Calu3 (cell line): ENCODE results near the gene ZNF428. TPM values are rescaled to one million over a fixed set of nuclear protein-coding genes. Genes with fewer than 3 reads are reported as not detected.

ENCODE experiments used
- BruUV-seq: library from RNA; stranded (reverse); fragments of 400-500 nt; replicated peaks from 2 replicates; lab custom pipeline; 2021; lab: Mats Ljungman, UMichigan
- CTCF ChIA-PET: fragments of 300-600 bp; sonication (Branson Sonifier 250); formaldehyde crosslinking; loops from one replicate; lab custom pipeline; 2022; ENCODE audit warnings: antibody characterized with exemption; lab: Charles Lee
- DNase-seq: peaks from one replicate; pipeline ENCODE4 v3.0.0; 2022
- H3K27ac Mint-ChIP-seq: one replicate; pipeline ENCODE4 v1.8.0; 2022; ENCODE audit warnings: mixed read lengths; ENCODE audit not compliant: unreplicated experiment
- H3K27me3 Mint-ChIP-seq: one replicate; pipeline ENCODE4 v1.8.0; 2022; ENCODE audit warnings: mixed read lengths; ENCODE audit not compliant: unreplicated experiment
- H3K36me3 Mint-ChIP-seq: one replicate; pipeline ENCODE4 v1.8.0; 2022; ENCODE audit warnings: mild to moderate bottlenecking, moderate library complexity, mixed read lengths; ENCODE audit not compliant: insufficient read depth, unreplicated experiment
- H3K4me1 Mint-ChIP-seq: one replicate; pipeline ENCODE4 v1.8.0; 2022; ENCODE audit warnings: mild to moderate bottlenecking, low read depth, mixed read lengths; ENCODE audit not compliant: unreplicated experiment
- H3K4me3 Mint-ChIP-seq: one replicate; pipeline ENCODE4 v1.8.0; 2022; ENCODE audit warnings: mild to moderate bottlenecking, low read depth, moderate library complexity, mixed read lengths; ENCODE audit not compliant: unreplicated experiment
- H3K9me3 Mint-ChIP-seq: one replicate; pipeline ENCODE4 v1.8.0; 2022; ENCODE audit warnings: low read depth, mixed read lengths; ENCODE audit not compliant: unreplicated experiment
- intact Hi-C: fragments of 100-400 bp; cut with micrococcal nuclease; formaldehyde crosslinking; loops from one replicate; pipeline ENCODE4 v1.10.0; 2022; ENCODE audit not compliant: unreplicated experiment
- total RNA-seq: library from RNA; stranded (reverse); gene quantifications from 2 replicates; pipeline ENCODE4 v1.2.3, GENCODE V29; 2022
- TF ChIP-seq, protein P1 (sequence below): fragments of 200-600 bp; IDR thresholded peaks from one replicate; pipeline ENCODE4 v1.8.0; 2022; ENCODE audit warnings: antibody characterized with exemption; ENCODE audit not compliant: unreplicated experiment

ZNF428 gene
- total RNA-seq, 1 experiment from 2014 or later = 32.8 TPM

DNA sequence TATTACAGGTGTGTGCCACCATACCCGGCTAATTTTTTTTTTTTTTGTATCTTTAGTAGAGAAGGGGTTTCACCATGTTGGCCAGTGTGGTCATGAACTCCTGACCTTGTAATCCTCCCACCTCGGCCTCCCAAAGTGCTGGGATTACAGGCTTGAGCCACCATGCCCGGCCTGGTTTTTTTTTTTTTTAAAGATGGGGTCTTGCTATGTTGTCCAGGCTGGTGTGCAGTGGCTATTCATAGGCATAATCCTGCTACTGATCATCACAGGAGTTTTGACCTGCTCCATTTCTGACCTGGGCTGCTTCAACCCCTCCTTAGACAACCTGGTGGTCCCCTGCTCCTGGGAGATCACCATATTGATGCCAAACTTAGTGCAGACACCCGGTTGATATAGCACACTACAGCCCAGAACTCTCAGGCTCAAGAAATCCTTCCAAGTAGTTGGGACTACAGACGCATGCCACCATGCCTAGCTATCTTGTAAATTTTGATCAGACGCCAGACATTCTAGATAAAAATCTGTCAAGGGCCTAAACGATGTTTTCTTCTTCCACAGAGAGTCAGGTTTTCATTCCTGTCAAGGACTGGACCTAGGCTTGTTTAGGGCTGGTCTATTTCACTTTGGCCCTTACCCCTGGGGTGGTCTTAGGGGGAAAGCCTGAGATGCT lies 41.0 kb upstream of the ZNF428 start:
- CTCF ChIA-PET = no interaction called here
- Mint-ChIP-seq H3K36me3 (peaks cover 78% of the 10 kb centered on the region), H3K4me3 (no peak overlapping the region), H3K27me3 (no peaks in the 10 kb centered on the region), H3K27ac (no peak overlapping the region), H3K9me3 (peaks cover 7% of the 10 kb centered on the region), H3K4me1 (no peaks in the 10 kb centered on the region)
- no peak for DNase-seq
- intact Hi-C loops = no loop called here
- TF ChIP-seq, protein P1, sequence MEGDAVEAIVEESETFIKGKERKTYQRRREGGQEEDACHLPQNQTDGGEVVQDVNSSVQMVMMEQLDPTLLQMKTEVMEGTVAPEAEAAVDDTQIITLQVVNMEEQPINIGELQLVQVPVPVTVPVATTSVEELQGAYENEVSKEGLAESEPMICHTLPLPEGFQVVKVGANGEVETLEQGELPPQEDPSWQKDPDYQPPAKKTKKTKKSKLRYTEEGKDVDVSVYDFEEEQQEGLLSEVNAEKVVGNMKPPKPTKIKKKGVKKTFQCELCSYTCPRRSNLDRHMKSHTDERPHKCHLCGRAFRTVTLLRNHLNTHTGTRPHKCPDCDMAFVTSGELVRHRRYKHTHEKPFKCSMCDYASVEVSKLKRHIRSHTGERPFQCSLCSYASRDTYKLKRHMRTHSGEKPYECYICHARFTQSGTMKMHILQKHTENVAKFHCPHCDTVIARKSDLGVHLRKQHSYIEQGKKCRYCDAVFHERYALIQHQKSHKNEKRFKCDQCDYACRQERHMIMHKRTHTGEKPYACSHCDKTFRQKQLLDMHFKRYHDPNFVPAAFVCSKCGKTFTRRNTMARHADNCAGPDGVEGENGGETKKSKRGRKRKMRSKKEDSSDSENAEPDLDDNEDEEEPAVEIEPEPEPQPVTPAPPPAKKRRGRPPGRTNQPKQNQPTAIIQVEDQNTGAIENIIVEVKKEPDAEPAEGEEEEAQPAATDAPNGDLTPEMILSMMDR = no peak
- BruUV-seq = no TSS peak

- CTCF ChIA-PET = interaction anchor here (1.1 kb wide), 1 partner anchor 10 kb away, joined by 3 read pairs; no protein-coding TSS in a partner anchor
- Mint-ChIP-seq H3K4me1 (no peaks in the 10 kb centered on the region), H3K27ac (no peak overlapping the region), H3K9me3 (peaks cover 7% of the 10 kb centered on the region), H3K27me3 (no peaks in the 10 kb centered on the region), H3K36me3 (peaks cover 81% of the 10 kb centered on the region), H3K4me3 (no peak overlapping the region)
- TF ChIP-seq, protein P1 = no peak
- intact Hi-C loops = no loop called here
- no peak for DNase-seq
- BruUV-seq = no TSS peak
Observed at GRCh38 chr19:43658494-43658893, 39.1 kb upstream of the ZNF428 start.

GRCh38 chr19:43658001-43658400 lies 38.6 kb upstream of the ZNF428 start:
- peaks cover 79% of the 10 kb centered on the region for H3K36me3 Mint-ChIP-seq
- no peak for DNase-seq
- intact Hi-C loops = no loop called here
- no peaks in the 10 kb centered on the region for H3K4me1 Mint-ChIP-seq
- TF ChIP-seq, protein P1 = no peak
- no peak overlapping the region for H3K27ac Mint-ChIP-seq
- peaks cover 7% of the 10 kb centered on the region for H3K9me3 Mint-ChIP-seq
- CTCF ChIA-PET = interaction anchor here (0.6 to 1.1 kb wide), 2 partner anchors 11 to 30 kb away, joined by 3 read pairs; no protein-coding TSS in a partner anchor
- no TSS peak for BruUV-seq
- H3K27me3 Mint-ChIP-seq = no peaks in the 10 kb centered on the region
- H3K4me3 Mint-ChIP-seq = no peak overlapping the region

DNA sequence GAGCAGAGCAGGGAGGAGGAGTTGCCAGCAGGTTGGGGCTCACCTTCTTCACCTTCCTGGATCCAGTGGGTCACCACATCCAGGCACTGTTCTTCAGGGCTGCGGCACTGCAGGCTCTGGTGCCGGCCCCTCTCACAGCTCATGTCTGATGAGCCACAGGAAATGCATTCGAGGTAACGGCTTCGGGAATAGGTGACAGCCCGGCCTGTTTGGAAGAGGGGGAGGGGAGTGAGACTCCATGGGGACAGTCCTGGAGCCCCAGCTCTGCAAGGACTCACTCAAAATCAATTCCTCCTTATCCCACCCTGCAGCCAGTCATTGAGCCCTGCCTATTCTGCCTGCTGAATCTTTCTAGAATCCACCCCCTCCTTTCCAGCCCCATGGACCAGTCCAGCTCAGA lies 37.0 kb upstream of the ZNF428 start:
- DNase-seq = no peak
- Mint-ChIP-seq H3K27me3 (no peaks in the 10 kb centered on the region), H3K4me3 (no peak overlapping the region), H3K27ac (no peak overlapping the region), H3K9me3 (peaks cover 7% of the 10 kb centered on the region), H3K4me1 (no peaks in the 10 kb centered on the region), H3K36me3 (peaks cover 75% of the 10 kb centered on the region)
- CTCF ChIA-PET = interaction anchor here (0.7 to 1.2 kb wide), 3 partner anchors 12 to 874 kb away, joined by 3 to 7 read pairs (median 5); no protein-coding TSS in a partner anchor
- intact Hi-C loops = no loop called here
- TF ChIP-seq, protein P1 = no peak
- BruUV-seq = no TSS peak
